HepG2 (cell line): Measurements from ENCODE around the gene INPP4B. TPM values are rescaled to one million over a fixed set of nuclear protein-coding genes. Genes with fewer than 3 reads are reported as not detected.

Source experiments
- ATAC-seq: fragments of 200-7000 bp; cut with Tn5 transposase; 3 replicates; pipeline ENCODE4 v1.9.1; 2020; ENCODE audit warnings: mild to moderate bottlenecking, moderate library complexity
- BruUV-seq: library from RNA; stranded (reverse); fragments of 400-500 nt; replicated peaks from 2 replicates; lab custom pipeline; 2021; lab: Mats Ljungman, UMichigan
- CTCF ChIA-PET: fragments of 300-600 bp; formaldehyde crosslinking; extraction: SDS; loops from one replicate; lab custom pipeline; 2021; ENCODE audit warnings: low total read pairs, inconsistent platforms, low intra/inter-chr PET ratio; lab: Yijun Ruan, JAX
- POLR2A ChIA-PET: fragments of 350-600 bp; sonication (Branson Sonifier 250); formaldehyde crosslinking; loops from one replicate; lab custom pipeline; 2020; ENCODE audit warnings: antibody characterized with exemption, inconsistent platforms; lab: Yijun Ruan, JAX
- DNase-seq: peaks from one replicate; pipeline ENCODE4 v3.0.0-alpha.2; 2015; ENCODE audit warnings: low spot score
- FAIRE-seq: peaks from 3 replicates; lab custom pipeline; 2011; peaks lifted over from hg19 to GRCh38; lab: Jason Lieb, UNC
- H2AFZ ChIP-seq: one replicate; pipeline ENCODE4 v1.6.1; 2011; ENCODE audit warnings: low read length, inconsistent platforms
- H3K27ac ChIP-seq: fragments of 300-600 bp; 3 replicates; pipeline ENCODE4 v1.8.0; 2011; ENCODE audit warnings: mixed run types, mild to moderate bottlenecking, mixed read lengths, low read length, inconsistent platforms; ENCODE audit not compliant: insufficient read depth; ENCODE audit errors: extremely low read length
- H3K27me3 ChIP-seq, 2 experiments: fragments of 200-600 bp in 1 of 2; 2 replicates in 1 of 2; 3 replicates in 1 of 2; pipeline versions ENCODE4 v1.6.0 to v1.8.0; 2011; ENCODE audit warnings: low read length in 2 of 2, mild to moderate bottlenecking in 2 of 2, moderate library complexity in 2 of 2, inconsistent platforms in 1 of 2; ENCODE audit not compliant: insufficient read depth in 2 of 2, control insufficient read depth in 1 of 2
- H3K36me3 ChIP-seq, 2 experiments: fragments of 200-600 bp in 1 of 2; replicated peaks in 1 of 2; 2 replicates in 1 of 2; 3 replicates in 1 of 2; pipeline versions ENCODE4 v1.5.1 to v1.8.0; 2011; ENCODE audit warnings: low read length in 2 of 2, inconsistent platforms in 1 of 2; ENCODE audit not compliant: insufficient read depth in 2 of 2, control insufficient read depth in 1 of 2
- H3K4me1 ChIP-seq: 2 replicates; pipeline ENCODE4 v1.5.1; 2012; ENCODE audit warnings: low read length, inconsistent platforms; ENCODE audit not compliant: insufficient read depth
- H3K4me2 ChIP-seq: 2 replicates; pipeline ENCODE4 v1.6.0; 2011; ENCODE audit warnings: low read depth, low read length, inconsistent platforms
- H3K4me3 ChIP-seq, 3 experiments: fragments of 200-600 bp in 1 of 3; sonication (generic), shearing (Covaris generic) in 1 of 3; replicated peaks in 1 of 3; 2 replicates each; pipeline ENCODE4 v1.5.1; 2011 to 2016; ENCODE audit warnings: low read length in 3 of 3, inconsistent platforms in 2 of 3, low read depth in 2 of 3, mild to moderate bottlenecking in 2 of 3, control low read depth in 1 of 3, mixed read lengths in 1 of 3; ENCODE audit not compliant: insufficient read depth in 1 of 3
- H3K79me2 ChIP-seq: one replicate; pipeline ENCODE4 v1.6.1; 2011; ENCODE audit warnings: low read length, inconsistent platforms; ENCODE audit not compliant: insufficient read depth
- H3K9ac ChIP-seq: 2 replicates; pipeline ENCODE4 v1.6.0; 2011; ENCODE audit warnings: mild to moderate bottlenecking, low read depth, low read length, inconsistent platforms; ENCODE audit not compliant: insufficient read depth
- H3K9me3 ChIP-seq: 2 replicates; pipeline ENCODE4 v1.5.1; 2012; ENCODE audit warnings: mild to moderate bottlenecking, low read length
- H4K20me1 ChIP-seq: 2 replicates; pipeline ENCODE4 v1.6.0; 2011; ENCODE audit warnings: inconsistent platforms, mild to moderate bottlenecking, low read length, moderate library complexity; ENCODE audit not compliant: insufficient read depth
- HMGA1 ChIP-seq: sonication (generic); formaldehyde crosslinking; conservative IDR thresholded peaks from 2 replicates; pipeline ENCODE4 v1.4.0; 2020; ENCODE audit warnings: missing genetic modification reagents
- RAD51 ChIP-seq: fragments of 450-650 bp; IDR thresholded peaks from 2 replicates; pipeline ENCODE4 v1.6.1; 2016; ENCODE audit warnings: borderline replicate concordance
- ZNF496 ChIP-seq: sonication (generic); formaldehyde crosslinking; IDR thresholded peaks from 2 replicates; pipeline ENCODE4 v1.8.1; 2023; ENCODE audit warnings: mild to moderate bottlenecking, moderate library complexity, missing genetic modification reagents; ENCODE audit not compliant: insufficient replicate concordance
- WGBS: methylation state at CpG from one replicate; pipeline ENCODE4 v1.1.6; 2017; ENCODE audit warnings: low lambda C conversion rate; 5-methylcytosine and 5-hydroxymethylcytosine counted together
- in situ Hi-C: cut with HindIII; loops from 2 replicates; pipeline ENCODE4 v1.10.0; 2017; ENCODE audit warnings: low pct_unique_long_range_greater_than_20kb; ENCODE audit not compliant: extremely low pct_ligation_motif_present
- intact Hi-C: fragments of 100-400 bp; cut with micrococcal nuclease; formaldehyde crosslinking; loops from one replicate; pipeline ENCODE4 v1.10.0; 2022; ENCODE audit not compliant: unreplicated experiment
- polyA plus RNA-seq, 8 experiments: library from polyadenylated mRNA; depleted of rRNA in 3 of 8; stranded (reverse) in 7 of 8; unstranded in 1 of 8; fragments of >200 nt; fragmentation: Illumina TruSeq in 4 of 8; extraction: Trizol in 4 of 8; gene quantifications; 2 replicates each; pipeline versions ENCODE4 v1.2.1 to v1.2.3, GENCODE V29; 2011 to 2016; ENCODE audit warnings: low read depth in 4 of 8, missing spikeins in 1 of 8, mixed read lengths in 1 of 8; ENCODE audit not compliant: insufficient read depth in 1 of 8
- total RNA-seq, 5 experiments: library from RNA; depleted of rRNA; stranded (reverse); fragments of >200 nt; fragmentation: Illumina TruSeq; extraction: Trizol; gene quantifications; 2 replicates each; pipeline ENCODE4 v1.2.3, GENCODE V29; 2016; ENCODE audit warnings: low read depth in 1 of 5
- TF ChIP-seq, protein P1 (sequence below), 2 experiments: sonication (generic) in 1 of 2; formaldehyde crosslinking in 1 of 2; IDR thresholded peaks; 2 replicates each; pipeline versions ENCODE4 v1.5.1 to v1.6.1; 2011 to 2020; ENCODE audit warnings: borderline replicate concordance in 1 of 2, low read depth in 1 of 2, low read length in 1 of 2, mild to moderate bottlenecking in 1 of 2, missing genetic modification reagents in 1 of 2, moderate library complexity in 1 of 2
- TF ChIP-seq, protein P2 (sequence below): sonication (generic); formaldehyde crosslinking; IDR thresholded peaks from 2 replicates; pipeline ENCODE4 v1.5.0; 2020; ENCODE audit warnings: mild to moderate bottlenecking, low read depth, missing genetic modification reagents, borderline replicate concordance

INPP4B gene
- total and polyA plus RNA-seq, 2 of the 13 experiments (the other 11 are each of a cell fraction or from before 2014, with no cell fraction given), result not detected

DNA sequence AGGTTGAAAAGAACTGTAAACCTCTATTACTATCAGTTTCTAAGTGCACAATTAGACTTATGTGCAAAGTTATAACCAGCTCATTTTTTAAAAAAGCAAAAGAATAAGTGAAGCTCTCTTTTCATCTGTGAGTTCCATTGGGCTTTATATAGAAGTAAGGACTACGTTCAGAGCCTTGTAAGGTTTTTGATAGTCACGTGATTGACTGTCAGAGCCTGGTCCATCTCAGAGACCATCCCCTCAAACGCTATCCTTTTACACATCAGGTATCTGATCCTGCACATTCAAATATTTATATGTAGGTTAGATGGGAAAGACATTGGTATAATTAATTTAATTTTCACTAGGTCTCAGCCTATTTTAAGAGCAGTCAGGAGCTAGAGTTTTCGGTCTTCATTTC lies 279.3 kb downstream of the INPP4B start:
- no peak overlapping the region for H3K27ac ChIP-seq
- TF ChIP-seq, protein P1, sequence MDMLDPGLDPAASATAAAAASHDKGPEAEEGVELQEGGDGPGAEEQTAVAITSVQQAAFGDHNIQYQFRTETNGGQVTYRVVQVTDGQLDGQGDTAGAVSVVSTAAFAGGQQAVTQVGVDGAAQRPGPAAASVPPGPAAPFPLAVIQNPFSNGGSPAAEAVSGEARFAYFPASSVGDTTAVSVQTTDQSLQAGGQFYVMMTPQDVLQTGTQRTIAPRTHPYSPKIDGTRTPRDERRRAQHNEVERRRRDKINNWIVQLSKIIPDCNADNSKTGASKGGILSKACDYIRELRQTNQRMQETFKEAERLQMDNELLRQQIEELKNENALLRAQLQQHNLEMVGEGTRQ (IDR thresholded peaks at IDR 0.05; ENCODE audit: low read depth, low read length), result 0 out of 2 replicates have a peak, but pooled peaks have one; percentile 11
- TF ChIP-seq, protein P1 (CRISPR knock-in tag; IDR thresholded peaks at IDR 0.05; ENCODE audit: borderline replicate concordance), result no peak
- TF ChIP-seq RAD51 (peak; percentile 60; the same call in 1 of the 2 replicates), ZNF496 (CRISPR knock-in tag) (no peak)
- TF ChIP-seq, protein P2, sequence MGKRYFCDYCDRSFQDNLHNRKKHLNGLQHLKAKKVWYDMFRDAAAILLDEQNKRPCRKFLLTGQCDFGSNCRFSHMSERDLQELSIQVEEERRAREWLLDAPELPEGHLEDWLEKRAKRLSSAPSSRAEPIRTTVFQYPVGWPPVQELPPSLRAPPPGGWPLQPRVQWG (CRISPR knock-in tag), result no peak
- no peaks in the 10 kb centered on the region for H3K27me3 ChIP-seq
- ChIA-PET POLR2A (no interaction called here), CTCF (no interaction called here)
- no peak overlapping the region for H2AFZ ChIP-seq
- DNase-seq, result no peak
- in situ Hi-C loops, result no loop called here
- WGBS, result 8% methylated on average over 4 of the region's 4 CpGs
- no peaks in the 10 kb centered on the region for H3K4me1 ChIP-seq
- peaks cover 9% of the 10 kb centered on the region; the same call in 1 of the 2 replicates for H3K9me3 ChIP-seq
- no peak overlapping the region for H3K4me3 ChIP-seq
- no peak overlapping the region for H3K4me2 ChIP-seq
- FAIRE-seq, result no peak
- intact Hi-C loops, result no loop called here
- no peaks in the 10 kb centered on the region for H3K36me3 ChIP-seq
- BruUV-seq, result no TSS peak
- H4K20me1 ChIP-seq, result no peaks in the 10 kb centered on the region
- H3K79me2 ChIP-seq, result no peaks in the 10 kb centered on the region
- H3K9ac ChIP-seq, result no peak overlapping the region
- ATAC-seq, result no peak

DNA sequence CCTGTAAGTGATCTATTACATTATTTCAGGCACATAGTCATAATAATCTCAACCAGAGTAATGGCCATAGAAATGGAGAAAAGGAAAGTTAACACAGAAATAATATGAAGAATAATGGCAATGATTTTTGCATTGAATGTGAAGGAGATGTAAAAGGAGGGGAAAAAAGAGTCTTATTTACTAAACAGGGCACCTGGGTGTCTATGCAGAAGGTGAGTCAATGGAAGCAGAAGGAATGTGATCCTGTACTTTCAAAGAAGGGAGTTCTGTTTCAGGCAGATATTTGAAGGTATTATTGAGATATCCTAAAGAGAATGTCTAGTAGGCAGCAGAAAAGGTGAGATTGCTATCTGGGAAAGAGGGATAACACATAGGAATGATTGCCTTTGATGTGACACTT lies 279.9 kb downstream of the INPP4B start:
- no peak overlapping the region for H3K27ac ChIP-seq

More for the DNA sequence above, 279.9 kb downstream of the INPP4B start:
- Histone ChIP-seq H3K9ac (no peak overlapping the region), H3K9me3 (peaks cover 9% of the 10 kb centered on the region; the same call in 1 of the 2 replicates), H2AFZ (no peak overlapping the region), H3K36me3 (no peaks in the 10 kb centered on the region), H3K4me2 (no peak overlapping the region), H4K20me1 (no peaks in the 10 kb centered on the region), H3K4me1 (no peaks in the 10 kb centered on the region), H3K4me3 (no peak overlapping the region), H3K27me3 (no peaks in the 10 kb centered on the region), H3K79me2 (no peaks in the 10 kb centered on the region)
- FAIRE-seq (no peak), DNase-seq (no peak), ATAC-seq (no peak)
- in situ Hi-C loops, result no loop called here
- ChIA-PET CTCF (no interaction called here), POLR2A (no interaction called here)
- no TSS peak for BruUV-seq
- TF ChIP-seq HMGA1, result no peak
- intact Hi-C loops, result no loop called here
